ENCODE data around the gene STARD4.

Gene STARD4

GRCh38 chr5:111472096-111472495 is 40.2 kb downstream of the STARD4 start:
- no peak for DNase-seq

- DNase-seq, result no peak
Observed at GRCh38 chr5:111469903-111470302, 42.4 kb downstream of the STARD4 start.

- no peak for DNase-seq
Observed at GRCh38 chr5:111469293-111469896, 42.9 kb downstream of the STARD4 start.

GRCh38 chr5:111463311-111463710 is 49.0 kb downstream of the STARD4 start:
- no peak for DNase-seq

- DNase-seq, result no peak
Observed at GRCh38 chr5:111461934-111462333, 50.4 kb downstream of the STARD4 start.

- peak in 16 of 56 donors; percentile 2 to 54 (median 10) for DNase-seq
Observed at GRCh38 chr5:111461255-111461671, 51.1 kb downstream of the STARD4 start.

GRCh38 chr5:111454776-111455175 is 57.6 kb downstream of the STARD4 start:
- DNase-seq, result no peak

GRCh38 chr5:111454198-111454622 is 58.1 kb downstream of the STARD4 start:
- no peak for DNase-seq

GRCh38 chr5:111453747-111454146 is 58.6 kb downstream of the STARD4 start:
- no peak for DNase-seq

- no peak for DNase-seq
Observed at GRCh38 chr5:111453295-111453694, 59.0 kb downstream of the STARD4 start.

- DNase-seq, result no peak
Observed at GRCh38 chr5:111447822-111448221, 64.5 kb downstream of the STARD4 start.

GRCh38 chr5:111447099-111447498 is 65.2 kb downstream of the STARD4 start:
- no peak for DNase-seq
